ENCODE data around the gene DCST1.
"Not testable (repeated sequence)": the region's sequence is repeated elsewhere in the genome, so short reads cannot be mapped to it uniquely, and the experiment has no call there.

DCST1 gene, protein sequence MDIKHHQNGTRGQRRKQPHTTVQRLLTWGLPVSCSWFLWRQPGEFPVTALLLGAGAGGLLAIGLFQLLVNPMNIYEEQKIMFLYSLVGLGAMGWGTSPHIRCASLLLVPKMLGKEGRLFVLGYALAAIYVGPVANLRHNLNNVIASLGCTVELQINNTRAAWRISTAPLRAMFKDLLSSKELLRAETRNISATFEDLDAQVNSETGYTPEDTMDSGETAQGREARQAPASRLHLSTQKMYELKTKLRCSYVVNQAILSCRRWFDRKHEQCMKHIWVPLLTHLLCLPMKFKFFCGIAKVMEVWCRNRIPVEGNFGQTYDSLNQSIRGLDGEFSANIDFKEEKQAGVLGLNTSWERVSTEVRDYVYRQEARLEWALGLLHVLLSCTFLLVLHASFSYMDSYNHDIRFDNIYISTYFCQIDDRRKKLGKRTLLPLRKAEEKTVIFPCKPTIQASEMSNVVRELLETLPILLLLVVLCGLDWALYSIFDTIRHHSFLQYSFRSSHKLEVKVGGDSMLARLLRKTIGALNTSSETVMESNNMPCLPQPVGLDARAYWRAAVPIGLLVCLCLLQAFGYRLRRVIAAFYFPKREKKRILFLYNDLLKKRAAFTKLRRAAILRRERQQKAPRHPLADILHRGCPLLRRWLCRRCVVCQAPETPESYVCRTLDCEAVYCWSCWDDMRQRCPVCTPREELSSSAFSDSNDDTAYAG

DNA sequence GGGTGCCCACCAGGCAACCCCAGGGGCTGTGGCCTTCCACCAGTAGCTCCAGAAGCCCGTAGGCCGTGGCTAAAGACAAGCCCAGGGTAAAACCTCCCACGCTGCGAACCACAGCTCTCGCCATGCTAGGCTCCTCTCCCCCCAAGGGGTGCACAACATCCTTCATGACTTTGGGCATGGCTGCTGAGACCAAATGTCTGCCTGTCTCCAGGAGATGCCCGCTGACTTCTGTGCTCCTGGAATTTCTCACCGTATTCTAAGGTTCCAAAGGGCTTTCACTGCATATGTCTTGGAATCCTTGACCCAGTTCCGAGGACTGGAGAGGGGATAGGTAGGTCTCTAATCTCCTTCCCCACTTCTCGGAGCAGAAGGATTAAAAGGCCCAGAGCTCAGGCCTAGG is at the start of gene DCST1, which contains the start of gene DCST2:
TSS of gene DCST1 (plus strand) at position 301 of the 400 bp plus-strand sequence. CDS start 213 bp downstream, outside the sequence.
TSS of gene DCST2 (minus strand) at position 258 of the 400 bp plus-strand sequence. CDS start at position 178, 80 bp downstream.
- no peak for DNase-seq

DNA sequence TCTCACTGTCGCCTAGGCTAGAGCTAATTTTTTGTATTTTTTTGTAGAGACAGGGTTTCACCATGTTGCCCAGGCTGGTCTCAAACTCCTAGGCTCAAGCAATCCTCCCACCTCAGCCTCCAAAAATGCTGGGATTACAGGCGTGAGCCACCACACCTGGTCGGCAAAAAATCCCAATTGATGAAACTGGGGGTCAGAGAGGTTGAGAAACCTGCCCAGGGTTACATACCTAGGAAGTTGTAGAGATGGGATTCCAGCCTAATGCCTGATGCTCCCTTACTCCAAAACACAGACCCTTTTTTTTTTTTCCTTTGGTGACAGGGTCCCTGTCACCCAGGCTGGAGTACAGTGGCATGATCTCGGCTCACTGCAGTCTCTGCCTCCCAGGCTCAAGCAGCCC is 46.9 kb upstream of the DCST1 start:
- DNase-seq: not testable (repeated sequence)

DNA sequence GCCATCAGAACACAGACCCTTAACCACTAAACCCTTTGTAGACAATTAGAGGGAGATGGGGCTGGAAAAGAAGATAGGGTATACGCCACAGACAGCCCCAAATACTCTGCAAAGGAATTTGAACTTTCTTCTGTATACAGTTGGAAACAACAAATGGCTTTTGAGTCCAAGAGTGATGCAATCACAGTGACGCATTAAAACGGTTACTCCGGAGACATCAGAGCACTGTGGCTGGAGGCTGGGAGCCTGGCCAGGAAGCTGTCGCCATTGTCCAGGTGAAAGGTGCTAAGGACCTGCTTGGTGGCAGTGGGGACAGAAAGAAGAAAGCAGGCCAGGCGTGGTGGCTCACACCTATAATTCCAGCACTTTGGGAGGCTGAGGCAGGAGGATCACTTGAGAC is 46.3 kb upstream of the DCST1 start:
- DNase-seq: no peak

DNA sequence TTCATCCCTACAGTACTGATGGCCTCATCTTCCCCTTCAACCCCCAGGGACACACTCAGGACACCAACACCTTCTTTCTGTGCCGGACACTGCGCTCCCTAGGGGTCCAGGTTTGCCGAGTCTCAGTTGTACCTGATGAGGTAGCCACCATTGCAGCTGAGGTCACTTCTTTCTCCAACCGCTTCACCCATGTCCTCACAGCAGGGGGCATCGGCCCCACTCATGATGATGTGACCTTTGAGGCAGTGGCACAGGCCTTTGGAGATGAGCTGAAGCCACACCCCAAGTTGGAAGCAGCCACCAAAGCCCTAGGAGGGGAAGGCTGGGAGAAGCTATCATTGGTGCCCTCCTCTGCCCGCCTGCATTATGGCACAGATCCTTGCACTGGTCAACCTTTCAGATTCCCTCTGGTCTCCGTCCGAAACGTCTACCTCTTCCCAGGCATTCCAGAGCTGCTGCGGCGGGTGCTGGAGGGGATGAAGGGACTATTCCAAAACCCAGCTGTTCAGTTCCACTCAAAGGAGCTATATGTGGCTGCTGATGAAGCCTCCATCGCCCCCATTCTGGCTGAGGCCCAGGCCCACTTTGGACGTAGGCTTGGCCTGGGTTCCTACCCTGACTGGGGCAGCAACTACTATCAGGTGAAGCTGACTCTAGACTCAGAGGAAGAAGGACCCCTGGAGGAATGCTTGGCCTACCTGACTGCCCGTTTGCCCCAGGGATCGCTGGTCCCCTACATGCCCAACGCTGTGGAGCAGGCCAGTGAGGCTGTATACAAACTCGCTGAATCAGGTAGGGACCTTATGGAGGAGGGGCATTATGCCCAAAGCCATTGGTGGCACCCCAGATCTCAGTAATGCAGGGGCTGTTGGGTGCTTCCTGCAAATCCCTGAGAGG is 45.3 kb upstream of the DCST1 start:
- DNase-seq: no peak

DNA sequence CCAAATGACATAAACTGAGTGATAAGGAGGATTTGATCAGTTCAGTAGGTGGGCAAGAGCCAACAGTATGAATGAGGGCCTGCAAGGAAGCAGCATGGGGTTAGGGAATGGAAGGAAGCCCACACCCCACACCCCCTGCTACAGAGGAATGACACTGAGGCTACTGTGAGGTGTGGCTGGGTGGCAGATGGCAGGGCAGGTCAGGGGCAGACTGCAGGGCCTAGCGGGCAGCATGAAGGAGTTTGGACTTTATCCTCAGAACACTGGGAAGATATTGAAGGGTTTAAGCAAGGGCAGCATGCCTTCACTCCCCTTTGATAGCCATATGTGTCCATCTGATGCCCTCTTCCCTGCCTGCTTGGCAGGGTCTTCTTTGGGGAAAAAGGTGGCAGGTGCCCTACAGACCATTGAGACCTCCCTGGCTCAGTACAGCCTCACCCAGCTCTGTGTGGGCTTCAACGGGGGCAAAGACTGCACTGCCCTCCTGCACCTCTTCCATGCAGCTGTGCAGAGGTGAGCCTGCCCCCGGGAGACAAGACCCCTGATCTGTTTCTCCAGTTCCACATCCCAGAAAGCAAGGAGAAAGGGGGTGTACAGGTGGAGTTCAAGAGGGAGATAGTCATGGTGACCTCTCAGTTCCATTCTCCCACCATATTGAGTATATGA is 44.3 kb upstream of the DCST1 start:
- no peak for DNase-seq

DNA sequence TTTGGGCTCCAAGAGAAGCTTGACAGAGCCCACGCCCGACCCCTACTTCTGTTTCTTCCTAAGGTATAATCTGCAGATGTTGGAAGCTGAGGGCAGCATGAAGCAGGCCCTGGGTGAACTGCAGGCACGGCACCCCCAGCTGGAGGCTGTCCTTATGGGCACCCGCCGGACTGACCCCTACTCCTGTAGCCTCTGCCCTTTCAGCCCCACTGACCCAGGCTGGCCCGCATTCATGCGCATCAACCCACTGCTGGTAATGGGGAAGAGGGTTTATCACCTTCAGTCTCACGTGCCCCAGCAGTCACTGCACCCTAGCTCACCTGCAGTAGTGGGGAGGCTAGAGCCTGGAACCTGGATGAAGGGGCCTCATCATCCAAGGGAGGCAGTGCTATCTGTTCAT is 43.3 kb upstream of the DCST1 start:
- DNase-seq: no peak

DNA sequence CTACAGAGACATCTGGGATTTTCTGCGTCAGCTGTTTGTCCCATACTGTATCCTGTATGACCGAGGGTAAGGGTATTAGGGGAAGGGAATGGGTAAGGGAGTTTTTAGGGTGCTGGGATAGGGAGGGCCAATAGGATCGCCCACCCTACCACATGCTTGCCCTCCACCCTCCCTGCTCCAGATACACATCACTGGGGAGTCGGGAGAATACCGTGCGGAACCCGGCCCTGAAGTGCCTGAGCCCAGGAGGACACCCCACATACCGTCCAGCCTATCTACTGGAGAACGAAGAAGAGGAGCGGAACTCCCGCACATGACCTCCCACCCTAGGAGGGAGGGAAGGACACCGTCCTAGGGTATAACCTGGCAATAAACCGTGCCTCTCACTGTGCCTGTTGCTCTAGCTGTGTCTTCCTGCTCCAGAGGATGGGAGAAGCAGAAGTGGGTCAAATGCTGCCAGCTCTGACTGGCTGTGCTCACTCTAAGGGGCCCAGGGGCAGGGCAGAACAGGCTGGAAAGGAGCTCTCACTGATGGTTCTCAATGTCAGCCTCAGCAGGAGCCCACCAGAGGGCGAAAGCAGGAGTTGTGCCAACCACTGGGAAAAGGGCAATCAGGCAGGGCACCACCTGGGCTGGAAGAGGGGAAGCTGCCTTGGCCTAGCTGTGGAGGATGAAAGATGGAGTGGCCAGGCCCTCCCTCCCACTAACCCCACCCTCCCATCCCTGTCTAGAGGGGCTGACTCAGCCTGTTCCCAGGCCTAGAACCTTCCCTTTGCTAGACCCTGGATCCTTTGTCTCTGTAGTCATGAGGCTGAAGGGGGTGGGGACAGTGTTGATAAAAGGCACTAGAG is 40.7 kb upstream of the DCST1 start:
- no peak for DNase-seq

DNA sequence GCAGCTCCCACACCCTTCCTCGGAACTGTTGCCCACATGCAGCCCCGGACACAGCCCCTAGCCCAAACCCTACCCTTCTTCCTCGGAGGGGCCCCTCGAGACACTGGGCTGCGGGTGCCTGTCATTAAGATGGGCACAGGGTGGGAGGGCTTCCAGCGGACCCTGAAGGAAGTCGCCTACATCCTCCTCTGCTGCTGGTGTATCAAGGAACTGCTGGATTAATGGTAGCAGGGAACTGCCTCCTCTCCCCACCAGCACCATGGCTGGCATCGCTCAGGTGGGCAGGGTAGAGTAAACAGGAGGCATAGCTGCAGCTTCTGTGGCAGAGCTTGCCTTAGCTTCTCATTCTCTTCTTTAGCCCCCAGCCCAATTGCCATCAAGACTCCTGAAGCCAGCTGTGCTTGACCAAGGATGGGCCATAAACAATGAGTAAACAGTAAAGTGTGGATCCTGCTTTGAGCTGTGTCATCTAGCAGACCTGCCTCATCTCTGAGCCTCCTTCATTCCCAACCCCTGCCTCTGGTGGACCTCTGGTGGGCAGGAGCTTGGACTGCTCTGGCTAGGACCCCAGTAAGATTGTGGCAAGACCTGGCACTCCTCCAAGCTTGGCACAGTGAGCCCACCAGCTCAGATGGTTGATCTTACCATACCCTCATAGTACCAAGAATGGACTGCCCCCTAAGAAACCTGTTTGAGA is 39.9 kb upstream of the DCST1 start, which contains the start of gene LENEP:
TSS of gene LENEP (plus strand) at position 15 of the 697 bp plus-strand sequence. CDS start at position 37, 22 bp downstream.
- no peak for DNase-seq

DNA sequence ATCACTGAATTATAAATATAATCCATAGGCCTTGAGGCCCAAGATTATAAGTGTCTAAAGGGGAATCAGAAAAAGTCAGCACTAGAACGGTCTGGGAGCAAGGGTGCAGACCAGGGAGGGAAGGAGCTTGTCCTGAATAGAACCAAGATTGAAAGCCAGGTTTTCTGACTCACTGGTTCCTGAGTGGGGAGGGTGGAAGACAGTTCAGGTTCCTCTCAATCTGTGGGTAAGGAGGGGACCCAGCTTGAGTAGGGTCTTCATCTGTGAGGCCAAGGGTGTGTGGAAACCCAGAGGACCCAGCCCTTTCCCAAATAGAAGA is 39.4 kb upstream of the DCST1 start:
- DNase-seq: no peak

DNA sequence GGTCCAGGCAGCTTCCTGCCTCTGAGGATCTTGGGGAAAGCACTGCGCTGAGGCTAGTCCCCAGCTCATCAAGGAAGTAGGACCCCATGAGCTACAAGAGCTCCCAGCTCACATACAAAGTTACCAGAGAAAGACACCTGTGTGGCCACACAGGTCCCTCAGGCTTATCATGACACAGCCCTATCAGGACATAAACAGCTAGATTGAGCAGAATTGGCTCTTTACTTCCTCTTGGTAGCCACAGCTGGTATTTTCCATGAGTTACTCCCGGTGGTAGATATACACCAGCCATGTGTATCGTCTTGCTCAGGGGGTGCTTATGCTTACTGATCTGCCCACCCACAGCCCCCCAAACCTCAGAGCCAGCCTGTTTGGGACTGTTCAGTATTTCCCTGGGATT is 39.0 kb upstream of the DCST1 start:
- DNase-seq: no peak

DNA sequence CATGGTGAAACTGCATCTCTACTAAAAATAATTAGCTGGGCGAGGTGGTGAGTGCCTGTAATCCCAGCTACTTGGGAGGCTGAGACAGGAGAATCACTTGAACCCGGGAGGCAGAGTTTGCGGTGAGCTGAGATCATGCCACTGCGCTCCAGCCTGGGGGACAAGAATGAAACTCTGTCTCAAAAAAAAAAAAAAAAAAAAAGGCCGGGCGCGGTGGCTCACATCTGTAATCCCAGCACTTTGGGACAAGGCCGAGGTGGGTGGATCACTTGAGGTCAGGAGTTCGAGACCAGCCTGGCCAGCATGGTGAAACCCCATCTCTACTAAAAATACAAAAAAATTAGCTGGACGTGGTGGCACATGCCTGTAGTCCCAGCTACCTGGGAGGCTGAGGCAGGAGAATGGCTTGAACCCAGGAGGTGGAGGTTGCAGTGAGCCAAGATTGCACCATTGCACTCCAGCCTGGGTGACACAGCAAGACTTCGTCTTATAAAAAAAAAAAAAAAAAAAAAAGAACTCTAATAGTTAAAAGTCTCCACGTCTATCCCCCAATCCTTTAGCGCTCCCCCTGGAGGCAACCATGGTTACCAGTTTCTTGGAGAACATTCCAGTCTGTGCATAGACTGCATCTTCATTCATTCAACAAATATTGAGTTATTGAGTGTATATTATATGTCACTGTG is 38.2 kb upstream of the DCST1 start:
- peak; percentile 78 for DNase-seq

DNA sequence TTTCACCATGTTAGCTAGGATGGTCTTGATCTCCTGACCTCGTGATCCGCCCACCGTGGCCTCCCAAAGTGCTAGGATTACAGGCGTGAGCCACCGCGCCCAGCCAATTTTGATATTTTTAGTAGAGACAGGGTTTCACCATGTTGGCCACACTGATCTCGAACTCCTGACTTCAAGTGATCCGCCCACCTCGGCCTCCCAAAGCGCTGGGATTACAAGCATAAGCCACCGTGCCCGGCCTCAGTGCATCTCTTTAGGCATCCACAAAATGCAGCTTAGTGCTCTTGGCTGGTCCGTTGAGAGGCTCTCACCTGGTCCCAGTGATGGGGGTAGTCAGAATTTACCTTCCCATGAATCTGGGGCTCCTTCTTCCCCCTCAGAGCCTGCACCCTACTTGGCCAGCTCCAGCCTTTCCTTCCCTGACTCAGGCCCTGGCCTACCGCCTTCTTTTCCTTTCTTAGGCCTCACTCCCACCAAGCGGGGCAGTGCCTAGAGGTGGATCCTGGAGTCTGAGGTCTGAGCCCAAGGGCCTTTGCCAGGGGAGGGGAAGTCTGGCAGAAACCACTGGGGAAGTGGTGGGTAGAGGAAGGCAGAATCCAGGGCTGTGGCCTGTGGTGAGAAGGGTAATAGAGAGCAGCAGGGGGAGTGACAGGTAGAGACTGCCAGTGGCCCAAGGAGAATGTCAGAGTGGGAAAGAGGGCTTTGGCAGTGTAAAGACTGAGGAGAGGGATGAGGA is 36.5 kb upstream of the DCST1 start:
- DNase-seq: no peak

DNA sequence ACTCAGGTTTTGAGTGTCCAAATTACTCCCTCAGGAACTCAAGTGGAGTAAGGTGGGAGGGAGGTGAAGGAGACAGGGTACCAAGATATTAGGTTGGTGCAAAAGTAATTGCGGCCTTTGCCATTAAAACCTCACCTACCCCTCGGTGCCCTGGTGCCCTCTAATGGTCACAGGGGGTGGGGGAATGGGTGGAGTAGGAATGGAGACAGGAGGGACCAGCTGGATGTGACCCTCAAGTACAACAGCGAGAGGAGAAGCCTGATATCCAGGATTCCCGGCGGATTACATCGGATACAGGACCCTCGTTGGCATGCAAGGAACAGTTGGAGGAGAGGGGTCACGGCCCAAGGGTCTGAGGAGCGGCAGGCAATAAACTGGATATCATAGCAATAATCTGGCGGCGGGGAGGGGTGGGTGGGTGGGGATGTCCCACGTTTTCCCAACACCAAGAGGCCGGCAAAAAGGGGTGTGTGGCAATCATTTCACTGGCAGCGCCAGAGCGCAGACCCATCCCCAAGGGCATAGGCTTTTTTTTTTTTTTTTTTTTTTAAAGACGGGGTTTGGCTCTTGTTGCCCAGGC is 35.3 kb upstream of the DCST1 start:
- no peak for DNase-seq

DNA sequence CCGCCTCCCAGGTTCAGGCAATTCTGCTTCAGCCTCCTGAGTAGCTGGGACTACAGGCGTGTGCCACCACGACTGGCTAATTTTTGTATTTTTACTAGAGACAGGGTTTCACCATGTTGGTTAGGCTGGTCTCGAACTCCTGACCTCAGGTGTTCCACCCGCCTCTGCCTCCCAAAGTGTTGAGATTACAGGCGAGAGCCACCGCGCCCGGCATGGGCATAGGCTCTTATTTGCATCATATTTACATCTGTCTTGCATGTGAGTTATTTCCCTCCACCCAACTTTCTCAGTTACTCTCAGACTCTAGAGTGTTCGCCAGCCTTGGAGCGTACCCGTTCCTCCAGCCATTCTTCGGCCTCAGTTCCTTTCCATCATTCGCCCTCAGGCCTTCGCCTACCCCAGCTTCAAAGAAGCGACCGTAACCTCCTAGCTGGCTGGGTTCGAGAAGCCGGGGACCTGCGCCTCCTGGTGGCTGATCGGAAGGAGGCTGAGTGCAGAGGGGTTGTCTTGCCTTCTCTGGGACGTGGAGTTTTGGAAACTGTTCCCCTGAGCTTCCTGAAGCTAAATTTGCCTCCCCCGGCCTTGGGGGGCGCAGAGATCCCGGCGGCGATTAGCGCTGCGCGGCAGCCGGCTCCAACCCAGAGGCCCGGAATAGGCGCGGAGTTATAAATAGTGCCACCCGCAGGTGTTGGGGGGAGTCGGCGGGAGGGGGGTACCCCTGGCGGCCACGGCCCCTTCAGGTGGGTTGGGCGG is 34.6 kb upstream of the DCST1 start:
- peak; percentile 76 for DNase-seq

DNA sequence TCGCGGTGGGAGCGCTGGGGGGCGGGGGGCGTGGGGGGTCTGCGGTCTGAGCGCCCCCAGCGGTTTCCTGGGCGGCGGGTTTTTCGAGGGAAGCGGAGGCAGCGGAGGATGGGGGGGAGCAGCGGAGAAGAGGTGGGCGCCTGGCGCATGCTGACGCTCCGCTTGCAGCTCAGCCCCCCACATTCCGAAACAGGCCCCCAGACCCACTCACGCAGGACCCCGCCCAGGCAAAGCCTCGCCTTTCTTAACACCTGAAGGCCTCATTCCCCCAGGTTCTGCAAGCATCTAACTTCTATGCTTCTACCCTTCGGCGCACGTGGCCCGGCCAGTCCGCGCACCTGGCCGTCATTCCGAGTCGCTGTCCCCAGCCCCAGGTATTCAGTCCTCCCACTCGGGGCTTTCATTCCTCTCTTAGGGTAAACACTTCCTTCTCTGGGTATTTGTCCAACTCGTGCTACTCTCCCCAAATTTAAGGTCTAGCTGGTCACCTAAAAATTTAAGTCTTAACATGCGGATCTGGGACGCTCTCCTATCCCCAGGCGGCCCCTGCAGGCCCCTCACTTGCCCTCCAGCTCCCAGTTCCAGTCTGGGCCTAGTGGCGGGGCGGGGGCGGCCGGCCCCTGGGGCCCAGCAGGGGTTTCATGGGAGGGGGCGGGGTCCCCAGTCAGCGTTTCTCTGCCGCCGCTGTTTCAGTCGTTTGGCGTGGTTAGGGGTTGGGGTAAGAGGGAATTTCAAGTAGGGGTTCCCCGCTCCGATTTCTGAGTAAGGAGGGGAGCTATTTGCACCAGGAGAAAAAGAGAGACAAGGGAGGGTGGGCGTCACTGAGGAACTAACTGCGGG is 33.8 kb upstream of the DCST1 start:
- DNase-seq: no peak

DNA sequence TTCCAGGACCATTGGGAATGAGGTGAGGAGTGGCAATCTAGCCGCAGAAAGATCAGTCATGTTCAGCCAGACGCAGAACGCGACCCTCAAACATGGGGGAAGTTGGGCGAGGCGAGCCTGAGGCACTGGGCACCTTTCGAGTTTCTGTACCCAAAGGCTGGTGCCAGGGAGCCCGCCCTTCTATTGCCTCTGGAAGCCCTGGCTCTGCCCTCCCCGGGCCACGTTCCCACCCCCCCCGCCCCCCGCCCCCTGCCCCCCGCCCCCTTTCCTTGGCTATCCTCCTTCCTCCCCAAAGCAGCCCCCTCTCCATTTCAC is 33.3 kb upstream of the DCST1 start:
- no peak for DNase-seq

DNA sequence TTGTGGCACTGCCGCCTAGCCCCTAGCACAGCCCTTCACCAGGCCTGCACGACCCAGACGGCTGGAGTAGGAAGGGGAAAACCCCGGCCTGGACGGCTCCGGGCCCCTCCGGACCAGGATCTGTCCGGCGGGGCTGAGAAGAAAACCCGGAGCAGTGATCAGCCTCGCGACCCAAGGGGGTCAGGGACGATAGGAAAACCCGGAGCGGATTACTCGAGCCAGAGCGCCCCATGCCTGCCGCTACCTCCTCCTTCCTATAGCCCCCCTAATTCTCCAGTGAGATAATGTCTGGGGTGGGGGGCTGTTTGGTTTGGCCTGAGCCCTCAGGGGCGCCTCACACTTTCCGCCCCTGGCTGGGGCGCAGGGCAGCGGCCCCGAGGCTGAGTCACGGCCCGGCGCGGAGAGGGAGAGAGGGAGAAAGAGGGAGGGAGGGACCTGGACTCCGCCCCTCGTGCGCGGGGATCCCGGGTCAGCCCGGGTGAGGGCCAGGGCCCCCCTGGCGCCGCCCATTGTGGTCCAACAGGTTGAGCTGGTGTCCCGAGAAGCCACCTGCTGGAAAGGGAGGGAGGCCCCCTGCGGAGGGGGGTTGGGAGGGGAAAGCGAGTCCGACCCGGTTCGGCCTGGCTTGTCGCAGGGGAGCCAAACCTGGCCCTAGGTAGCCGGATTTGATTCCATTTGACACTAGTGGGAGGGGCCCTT is 32.7 kb upstream of the DCST1 start:
- peak; percentile 76 for DNase-seq

All from HCEC 1CT (cell line).